ENCODE results near the gene CMTM5.

CMTM5 gene

GRCh38 chr14:23392613-23393012 lies 15.8 kb downstream of the CMTM5 start:
- no peaks in the 10 kb centered on the region for H4K20me1 ChIP-seq (ENCODE audit: insufficient read depth, low read length)
- peaks cover 5% of the 10 kb centered on the region for H3K27me3 ChIP-seq (ENCODE audit: insufficient read depth, low read length, poor library complexity)
- H3K4me1 ChIP-seq (ENCODE audit: insufficient read depth, low read length), result no peaks in the 10 kb centered on the region
- no peak for TF ChIP-seq CTCF (IDR thresholded peaks at IDR 0.05; ENCODE audit: borderline replicate concordance, extremely low read depth, low read length, poor library complexity, severe bottlenecking)
- TF ChIP-seq EZH2 (IDR thresholded peaks at IDR 0.05; ENCODE audit: borderline replicate concordance, low read depth, low read length, severe bottlenecking), result no peak
- no peaks in the 10 kb centered on the region for H3K9me3 ChIP-seq (ENCODE audit: insufficient read depth, low read length, severe bottlenecking)
- no peaks in the 10 kb centered on the region for H3K79me2 ChIP-seq (ENCODE audit: insufficient read depth, low read length)
- no peaks in the 10 kb centered on the region for H3K36me3 ChIP-seq (ENCODE audit: insufficient read depth, low read length)
- no peak overlapping the region for H3K4me3 ChIP-seq (ENCODE audit: low read depth in 1 of 2, low read length in 2 of 2)
- no peak overlapping the region for H3K9ac ChIP-seq (ENCODE audit: low read depth, low read length)
- H2AFZ ChIP-seq (ENCODE audit: low read depth, low read length), result no peak overlapping the region
- ATAC-seq (ENCODE audit: insufficient read depth, low read depth), result no peak
- DNase-seq, result no peak
- no peak overlapping the region for H3K4me2 ChIP-seq (ENCODE audit: insufficient read depth, low read length)
- H3K27ac ChIP-seq (ENCODE audit: low read length), result no peak overlapping the region

- no peaks in the 10 kb centered on the region for H3K36me3 ChIP-seq (ENCODE audit: insufficient read depth, low read length)
- H3K4me1 ChIP-seq (ENCODE audit: insufficient read depth, low read length), result no peaks in the 10 kb centered on the region
- DNase-seq, result no peak
- peaks cover 5% of the 10 kb centered on the region for H3K27me3 ChIP-seq (ENCODE audit: insufficient read depth, low read length, poor library complexity)
- H3K79me2 ChIP-seq (ENCODE audit: insufficient read depth, low read length), result no peaks in the 10 kb centered on the region
- no peak for TF ChIP-seq EZH2 (IDR thresholded peaks at IDR 0.05; ENCODE audit: borderline replicate concordance, low read depth, low read length, severe bottlenecking)
- TF ChIP-seq CTCF (IDR thresholded peaks at IDR 0.05; ENCODE audit: borderline replicate concordance, extremely low read depth, low read length, poor library complexity, severe bottlenecking), result no peak
- H3K4me2 ChIP-seq (ENCODE audit: insufficient read depth, low read length), result no peak overlapping the region
- H3K9me3 ChIP-seq (ENCODE audit: insufficient read depth, low read length, severe bottlenecking), result no peaks in the 10 kb centered on the region
- H3K9ac ChIP-seq (ENCODE audit: low read depth, low read length), result no peak overlapping the region
- H3K27ac ChIP-seq (ENCODE audit: low read length), result no peak overlapping the region
- ATAC-seq (ENCODE audit: insufficient read depth, low read depth), result no peak
- no peaks in the 10 kb centered on the region for H4K20me1 ChIP-seq (ENCODE audit: insufficient read depth, low read length)
- H3K4me3 ChIP-seq (ENCODE audit: low read depth in 1 of 2, low read length in 2 of 2), result no peak overlapping the region
- H2AFZ ChIP-seq (ENCODE audit: low read depth, low read length), result no peak overlapping the region
These were observed 19.3 kb downstream of the CMTM5 start for GRCh38 chr14:23396126-23396525.

GRCh38 chr14:23396781-23397407 lies 20.0 kb downstream of the CMTM5 start:
- no peaks in the 10 kb centered on the region for H3K4me1 ChIP-seq (ENCODE audit: insufficient read depth, low read length)
- TF ChIP-seq EZH2 (IDR thresholded peaks at IDR 0.05; ENCODE audit: borderline replicate concordance, low read depth, low read length, severe bottlenecking), result no peak
- H3K9ac ChIP-seq (ENCODE audit: low read depth, low read length), result no peak overlapping the region
- no peak overlapping the region for H3K4me3 ChIP-seq (ENCODE audit: low read depth in 1 of 2, low read length in 2 of 2)
- no peaks in the 10 kb centered on the region for H3K36me3 ChIP-seq (ENCODE audit: insufficient read depth, low read length)
- H3K9me3 ChIP-seq (ENCODE audit: insufficient read depth, low read length, severe bottlenecking), result no peaks in the 10 kb centered on the region
- H3K27me3 ChIP-seq (ENCODE audit: insufficient read depth, low read length, poor library complexity), result peaks cover 4% of the 10 kb centered on the region
- no peak for ATAC-seq (ENCODE audit: insufficient read depth, low read depth)
- H3K79me2 ChIP-seq (ENCODE audit: insufficient read depth, low read length), result no peaks in the 10 kb centered on the region
- no peak overlapping the region for H3K27ac ChIP-seq (ENCODE audit: low read length)
- H4K20me1 ChIP-seq (ENCODE audit: insufficient read depth, low read length), result no peaks in the 10 kb centered on the region
- H3K4me2 ChIP-seq (ENCODE audit: insufficient read depth, low read length), result no peak overlapping the region
- H2AFZ ChIP-seq (ENCODE audit: low read depth, low read length), result no peak overlapping the region
- no peak for DNase-seq

GRCh38 chr14:23398348-23398747 lies 21.5 kb downstream of the CMTM5 start:
- no peaks in the 10 kb centered on the region for H3K4me1 ChIP-seq (ENCODE audit: insufficient read depth, low read length)
- no peaks in the 10 kb centered on the region for H3K79me2 ChIP-seq (ENCODE audit: insufficient read depth, low read length)
- H3K9ac ChIP-seq (ENCODE audit: low read depth, low read length), result no peak overlapping the region
- H3K4me3 ChIP-seq (ENCODE audit: low read depth in 1 of 2, low read length in 2 of 2), result no peak overlapping the region
- TF ChIP-seq EZH2 (IDR thresholded peaks at IDR 0.05; ENCODE audit: borderline replicate concordance, low read depth, low read length, severe bottlenecking), result no peak
- no peak for TF ChIP-seq CTCF (IDR thresholded peaks at IDR 0.05; ENCODE audit: borderline replicate concordance, extremely low read depth, low read length, poor library complexity, severe bottlenecking)
- no peak for ATAC-seq (ENCODE audit: insufficient read depth, low read depth)
- H3K36me3 ChIP-seq (ENCODE audit: insufficient read depth, low read length), result no peaks in the 10 kb centered on the region
- no peak overlapping the region for H2AFZ ChIP-seq (ENCODE audit: low read depth, low read length)
- no peaks in the 10 kb centered on the region for H3K9me3 ChIP-seq (ENCODE audit: insufficient read depth, low read length, severe bottlenecking)
- no peak overlapping the region for H3K27ac ChIP-seq (ENCODE audit: low read length)
- no peak for DNase-seq
- H4K20me1 ChIP-seq (ENCODE audit: insufficient read depth, low read length), result no peaks in the 10 kb centered on the region
- peaks cover 4% of the 10 kb centered on the region for H3K27me3 ChIP-seq (ENCODE audit: insufficient read depth, low read length, poor library complexity)
- H3K4me2 ChIP-seq (ENCODE audit: insufficient read depth, low read length), result no peak overlapping the region

Measured in DND-41 (cell line).